Activated CD4-positive, alpha-beta T cell treated with anti-CD3 and anti-CD28 coated beads, Interleukin-2, amount 50 U/mL, for 4 hours (primary cell): ENCODE data around the gene ZBTB1.

Source experiments
- DNase-seq, 2 experiments: peaks; one replicate each; pipeline ENCODE4 v3.0.0-alpha.2; 2020

ZBTB1 gene

DNA sequence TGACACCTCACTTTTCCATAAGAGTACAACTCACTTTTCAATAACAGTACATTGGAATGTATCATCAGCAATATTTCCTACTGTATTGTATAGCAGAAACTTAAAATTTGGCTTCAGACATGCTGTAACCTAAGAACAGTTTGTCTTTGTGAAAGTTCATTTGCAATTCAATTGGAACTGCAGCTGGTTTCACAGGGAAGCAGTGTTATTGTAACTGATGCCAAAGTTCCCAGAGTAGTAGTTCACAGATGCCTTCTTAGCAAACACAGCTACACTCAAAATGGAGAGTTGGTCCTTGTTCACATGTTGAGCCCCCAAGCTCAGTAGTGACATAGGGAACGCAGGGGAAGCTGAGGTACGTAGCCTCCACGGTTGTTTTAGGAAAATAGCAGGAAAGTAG is 68.5 kb downstream of the ZBTB1 start:
- no peak for DNase-seq
